GM18526 (cell line): ENCODE data around the gene PPP2R5B.

Experiments
- POLR2A ChIP-seq: IDR thresholded peaks from 3 replicates; pipeline ENCODE4 v1.6.1; 2011; ENCODE audit not compliant: insufficient read length; ENCODE audit errors: extremely low read depth

Gene PPP2R5B

DNA sequence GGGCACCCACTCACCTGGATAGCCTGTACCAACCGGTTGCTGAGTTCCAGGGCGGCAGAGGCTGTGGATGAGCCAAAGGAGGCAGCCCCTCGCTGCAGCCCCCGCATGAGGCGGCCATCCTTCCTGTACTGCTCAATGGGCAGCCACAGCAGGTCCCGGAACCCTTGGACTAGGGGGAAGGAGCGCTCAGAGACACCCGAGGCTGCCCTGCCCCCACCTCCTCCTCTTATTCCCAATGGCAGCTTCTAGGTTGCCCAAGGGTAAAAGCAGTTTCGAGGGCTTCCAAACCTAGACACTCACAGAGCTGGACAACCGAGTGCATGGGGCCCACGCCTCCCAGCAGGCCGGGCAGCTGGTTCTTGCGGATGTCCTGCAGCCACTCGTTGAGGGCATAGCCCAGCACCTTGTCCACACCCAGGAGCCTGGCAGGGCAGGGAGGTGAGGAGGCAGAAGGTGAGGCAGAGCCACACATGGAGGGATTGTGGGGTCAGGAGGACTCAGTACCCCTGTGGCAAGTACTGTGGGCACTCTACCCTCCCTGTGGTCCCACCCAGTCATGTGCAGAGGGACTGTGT lies 28.0 kb upstream of the PPP2R5B start:
- TF ChIP-seq POLR2A = no peak

DNA sequence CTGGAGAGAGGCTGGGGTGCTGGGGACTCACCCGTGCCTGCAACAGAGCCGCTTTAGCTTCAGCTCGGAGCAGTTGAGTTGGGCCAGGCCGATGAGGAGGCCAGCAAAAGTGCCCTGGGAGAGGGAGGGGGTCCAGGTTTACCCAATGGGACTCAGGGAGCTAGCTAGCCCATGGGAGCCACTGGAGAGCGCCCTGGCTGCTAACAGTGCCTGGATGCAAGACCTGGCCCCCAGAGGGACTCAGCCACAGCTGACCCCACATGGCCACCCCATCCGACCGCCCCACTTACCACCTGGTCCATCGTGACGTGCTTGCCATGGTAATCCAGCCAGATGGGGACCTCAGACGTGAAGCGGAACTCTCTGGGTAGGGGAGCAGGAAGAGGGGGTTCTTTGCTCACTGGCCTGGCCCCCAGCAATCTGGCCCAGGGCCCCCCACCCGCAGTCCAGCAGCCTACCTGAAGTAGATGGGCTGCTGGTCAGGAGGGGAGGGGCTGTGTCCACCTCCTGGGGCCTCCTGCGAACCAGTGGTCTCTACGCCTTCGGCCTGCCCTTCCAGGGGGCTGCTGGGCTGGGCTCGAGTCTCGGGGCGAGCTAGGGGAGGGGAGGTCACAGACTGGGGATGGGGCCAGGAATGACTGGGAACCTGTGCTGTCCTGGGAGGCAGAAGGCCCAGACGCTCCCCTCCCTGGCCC lies 27.0 kb upstream of the PPP2R5B start:
- no peak for TF ChIP-seq POLR2A

GRCh38 chr11:64898076-64898445 lies 26.4 kb upstream of the PPP2R5B start:
- no peak for TF ChIP-seq POLR2A

DNA sequence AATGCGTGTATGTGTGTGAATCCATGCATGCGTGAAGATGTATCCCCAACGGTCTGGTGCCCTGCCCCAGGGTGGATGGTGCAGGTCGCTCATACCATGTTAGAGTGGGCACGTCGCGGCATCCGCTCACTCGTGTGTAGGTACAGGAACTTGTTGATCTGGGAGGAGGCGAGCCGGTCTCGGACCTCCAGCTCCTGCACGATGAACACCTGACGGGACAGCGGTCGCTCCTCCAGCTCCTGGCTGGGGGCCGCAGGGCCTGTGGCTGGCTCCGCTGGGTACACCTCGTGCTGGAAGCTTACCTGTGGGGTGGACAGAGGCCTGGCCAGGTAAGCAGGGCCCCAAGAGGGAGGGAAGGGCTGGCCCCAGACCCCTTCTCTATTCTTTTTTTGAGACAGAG lies 25.9 kb upstream of the PPP2R5B start:
- no peak for TF ChIP-seq POLR2A

DNA sequence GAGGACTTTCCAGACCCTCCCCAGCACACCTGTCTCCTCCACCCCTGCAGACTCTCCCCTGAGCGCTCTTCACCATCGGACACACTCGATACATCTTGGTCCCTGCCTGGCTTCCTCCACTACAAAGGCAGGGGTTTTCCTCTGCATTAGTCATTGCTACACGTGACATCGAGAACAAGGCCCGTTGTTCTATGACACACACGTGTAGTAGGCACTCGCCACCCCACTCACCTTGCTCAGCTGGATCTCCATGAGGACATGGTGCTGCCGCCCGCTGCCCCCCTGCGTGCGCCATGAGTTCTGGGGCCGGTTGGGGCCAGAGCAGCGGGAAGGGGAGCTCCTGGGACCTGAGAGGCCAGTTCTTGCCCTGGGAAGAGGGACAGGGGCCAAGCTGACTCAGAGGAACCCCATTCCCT lies 24.2 kb upstream of the PPP2R5B start:
- TF ChIP-seq POLR2A = no peak

DNA sequence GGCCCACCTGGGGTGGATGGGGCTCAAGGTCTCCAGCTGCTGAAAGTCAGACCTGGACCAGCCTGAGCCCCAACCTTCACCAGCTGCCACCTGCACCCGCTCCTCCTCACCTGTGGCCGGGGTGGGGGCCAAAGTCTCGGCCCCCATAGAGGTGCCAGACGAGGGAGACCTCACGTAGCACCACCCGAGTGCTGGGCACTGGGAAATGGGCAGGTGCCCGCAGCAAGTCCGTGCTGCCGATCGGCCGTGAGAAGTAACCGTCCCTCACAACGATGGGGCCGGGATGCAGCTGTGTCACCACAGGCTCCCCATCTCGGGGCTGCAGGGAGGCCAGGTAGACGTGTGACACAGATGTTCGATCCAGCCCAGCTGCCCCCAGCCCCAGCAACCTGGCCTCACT lies 23.7 kb upstream of the PPP2R5B start:
- no peak for TF ChIP-seq POLR2A

DNA sequence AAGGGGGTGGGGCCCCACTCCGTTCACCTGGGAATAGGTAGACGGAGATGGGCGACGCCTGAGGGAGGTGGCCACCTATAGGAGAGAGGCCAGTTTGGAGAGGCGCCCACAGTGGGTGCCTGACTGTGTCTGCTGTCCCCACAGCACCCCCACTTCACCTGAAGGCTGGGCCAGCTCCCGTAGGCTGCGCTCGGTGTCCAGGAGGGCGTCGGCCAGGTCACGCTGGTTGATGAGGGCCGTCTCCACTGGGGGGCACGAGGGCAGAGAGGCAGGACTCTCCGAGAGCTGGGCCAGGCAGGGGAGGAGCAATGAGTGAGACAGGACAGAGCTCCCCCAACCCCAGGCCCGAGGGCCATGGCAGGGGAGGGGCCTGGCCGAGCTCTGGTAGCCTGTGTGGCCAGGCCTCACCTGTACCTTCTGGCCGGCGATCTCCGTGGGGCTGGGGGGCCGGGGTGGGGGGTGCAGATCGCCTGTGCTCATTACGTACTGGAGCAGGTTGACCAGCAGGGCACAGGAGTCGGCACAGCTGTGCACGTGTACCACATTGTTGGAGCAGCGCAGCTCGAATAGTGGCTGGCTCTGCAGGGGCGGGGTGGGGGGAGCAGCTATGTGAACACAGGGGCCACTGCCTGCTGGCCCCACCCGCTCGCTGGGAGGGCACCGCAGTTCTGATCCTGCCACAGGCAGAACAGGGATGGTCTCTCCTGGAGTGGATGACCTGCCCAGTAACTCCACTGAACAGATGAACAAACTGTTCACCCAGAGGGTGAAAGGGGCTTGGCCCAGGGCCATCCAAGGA lies 22.2 kb upstream of the PPP2R5B start:
- TF ChIP-seq POLR2A = no peak

DNA sequence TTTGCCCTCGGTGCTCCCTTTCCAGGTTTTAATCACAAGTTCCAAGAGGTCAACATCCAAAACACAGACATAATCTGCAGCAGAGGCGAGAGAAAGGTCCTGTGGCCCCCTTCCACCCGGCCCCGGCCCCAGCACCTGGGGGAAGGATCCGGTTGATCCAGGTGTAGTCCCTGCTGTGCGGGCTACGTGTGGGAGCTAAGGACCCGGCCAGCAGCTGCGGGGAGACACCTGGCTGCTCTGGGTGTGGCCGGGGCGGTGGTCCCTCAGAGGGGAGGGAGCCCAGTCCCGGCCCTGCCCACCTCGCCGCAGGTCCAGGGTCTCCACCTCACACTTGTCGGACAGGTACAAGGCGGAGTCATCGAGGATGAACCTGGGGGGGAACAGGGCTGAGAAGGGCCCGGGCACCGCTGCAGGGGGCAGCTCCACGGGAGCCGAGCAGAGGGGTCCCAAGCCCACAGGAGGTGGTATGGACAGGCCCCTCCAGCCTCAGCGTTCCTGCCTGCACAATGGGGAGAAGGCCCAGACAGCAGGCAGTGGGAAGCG lies 21.1 kb upstream of the PPP2R5B start:
- no peak for TF ChIP-seq POLR2A

GRCh38 chr11:64905516-64906313 lies 18.8 kb upstream of the PPP2R5B start:
- no peak for TF ChIP-seq POLR2A

GRCh38 chr11:64906314-64906635 lies 18.2 kb upstream of the PPP2R5B start:
- TF ChIP-seq POLR2A = no peak

GRCh38 chr11:64908766-64909165 lies 15.7 kb upstream of the PPP2R5B start:
- TF ChIP-seq POLR2A = no peak

- TF ChIP-seq POLR2A = no peak
These were observed 14.7 kb upstream of the PPP2R5B start for GRCh38 chr11:64909653-64910343.

- no peak for TF ChIP-seq POLR2A
These were observed 13.9 kb upstream of the PPP2R5B start for GRCh38 chr11:64910451-64911093.

DNA sequence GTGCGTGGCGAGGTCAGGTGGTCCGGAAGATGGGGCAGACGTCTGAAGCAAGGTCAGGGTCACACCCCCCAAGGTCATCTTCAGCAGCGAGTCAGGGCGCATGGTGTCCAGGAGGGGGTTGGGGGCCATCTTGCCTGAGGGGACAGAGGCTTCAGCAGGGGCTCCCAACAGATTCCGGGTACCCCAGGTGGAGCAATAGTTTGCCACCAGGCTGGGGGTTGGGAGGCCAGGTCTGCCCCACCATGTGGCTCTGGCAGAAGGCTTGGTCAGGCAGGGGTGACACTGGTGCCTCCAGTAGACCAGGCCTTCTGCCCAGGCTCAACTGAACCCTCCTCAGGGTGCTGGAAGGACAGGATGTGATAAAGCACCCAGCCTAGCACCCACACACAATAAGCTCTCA lies 13.3 kb upstream of the PPP2R5B start:
- TF ChIP-seq POLR2A = no peak

- TF ChIP-seq POLR2A = no peak
These were observed 12.8 kb upstream of the PPP2R5B start for GRCh38 chr11:64911689-64912088.

GRCh38 chr11:64913171-64913727 lies 11.2 kb upstream of the PPP2R5B start:
- TF ChIP-seq POLR2A = no peak
